ENCODE measurements around the gene MAD1L1.

MAD1L1 gene

GRCh38 chr7:2241580-2242540, 9.1 kb upstream of the MAD1L1 start, which contains the start of the genes MRM2 and NUDT1:
Gene MRM2, minus strand, starts transcription at chr7:2242205. Its CDS starts 36 bp downstream, at chr7:2242169.
Gene NUDT1, plus strand, starts transcription at chr7:2242226. Its CDS starts 2,349 bp downstream, at chr7:2244575.
- DNase-seq = no peak

- DNase-seq = no peak
Measured at GRCh38 chr7:2239242-2239641, 6.5 kb upstream of the MAD1L1 start.

- DNase-seq = peak; percentile 95
Measured at GRCh38 chr7:2237109-2237602, 4.4 kb upstream of the MAD1L1 start.

GRCh38 chr7:2233926-2234325, 1.2 kb upstream of the MAD1L1 start:
- DNase-seq = no peak

- DNase-seq = no peak
Measured at GRCh38 chr7:2231992-2232765, 566 bp downstream of the MAD1L1 start.

GRCh38 chr7:2230882-2231281, 1.9 kb downstream of the MAD1L1 start:
- no peak for DNase-seq

- DNase-seq = no peak
Measured at GRCh38 chr7:2230226-2230625, 2.5 kb downstream of the MAD1L1 start.

GRCh38 chr7:2229467-2229866, 3.3 kb downstream of the MAD1L1 start:
- no peak for DNase-seq

- no peak for DNase-seq
Measured at GRCh38 chr7:2228921-2229320, 3.8 kb downstream of the MAD1L1 start.

GRCh38 chr7:2227699-2228098, 5.0 kb downstream of the MAD1L1 start:
- no peak for DNase-seq

GRCh38 chr7:2225830-2226229, 6.9 kb downstream of the MAD1L1 start:
- DNase-seq = no peak

GRCh38 chr7:2225336-2225735, 7.4 kb downstream of the MAD1L1 start:
- no peak for DNase-seq

GRCh38 chr7:2224934-2225333, 7.8 kb downstream of the MAD1L1 start:
- no peak for DNase-seq

- no peak for DNase-seq
Measured at GRCh38 chr7:2224491-2224928, 8.2 kb downstream of the MAD1L1 start.

GRCh38 chr7:2223321-2223720, 9.4 kb downstream of the MAD1L1 start:
- no peak for DNase-seq

- no peak for DNase-seq
Measured at GRCh38 chr7:2222516-2222915, 10.2 kb downstream of the MAD1L1 start.

- DNase-seq = no peak
Measured at GRCh38 chr7:2220954-2221353, 11.8 kb downstream of the MAD1L1 start.

GRCh38 chr7:2220506-2220905, 12.2 kb downstream of the MAD1L1 start:
- DNase-seq = no peak

- DNase-seq = no peak
Measured at GRCh38 chr7:2220030-2220429, 12.7 kb downstream of the MAD1L1 start.

GRCh38 chr7:2219606-2220005, 13.1 kb downstream of the MAD1L1 start:
- no peak for DNase-seq

- DNase-seq = no peak
Measured at GRCh38 chr7:2219136-2219535, 13.6 kb downstream of the MAD1L1 start.

- DNase-seq = no peak
Measured at GRCh38 chr7:2218444-2218785, 14.3 kb downstream of the MAD1L1 start.

- DNase-seq = no peak
Measured at GRCh38 chr7:2217716-2218443, 14.9 kb downstream of the MAD1L1 start.

Measured in SIG-M5 (cell line).